Measurements from ENCODE around the gene NCKAP1.

GRCh38 chr2:183035954-183036669 lies 2.1 kb downstream of the NCKAP1 start:
- TF ChIP-seq CTCF (IDR thresholded peaks at IDR 0.05; ENCODE audit: extremely low read depth in 1 of 2, insufficient read depth in 1 of 2, low read depth in 1 of 2, low read length in 2 of 2), result no peak
- TF ChIP-seq JUN (IDR thresholded peaks at IDR 0.05; ENCODE audit: borderline replicate concordance, insufficient read depth, insufficient read length, low read depth), result no peak

Measured in endothelial cell of umbilical vein (primary cell).